Omental fat pad (tissue), 4 donors: Measurements from ENCODE around the gene NELFB. TPM values are rescaled to one million over a fixed set of nuclear protein-coding genes. Genes with fewer than 3 reads are reported as not detected.
A peak's percentile ranks its signal among the peaks of the same experiment; 100 is the strongest.

Experiments used
- ATAC-seq: fragments of 150-250 bp; one replicate; pipeline ENCODE4 v1.9.1; 2016; ENCODE audit warnings: mild to moderate bottlenecking, moderate library complexity; ENCODE audit not compliant: low FRiP score
- DNase-seq: peaks from one replicate; pipeline ENCODE4 v3.0.0-alpha.2; 2019; ENCODE audit warnings: low spot score
- total RNA-seq, 4 donors: library from RNA; depleted of rRNA; stranded (reverse); fragments of >200 nt; gene quantifications; one replicate each; pipeline ENCODE4 v1.1.0, GENCODE V29; 2016
- TF ChIP-seq, protein P1 (sequence below), 3 donors: fragments of 450-650 bp; IDR thresholded peaks; one replicate each; pipeline ENCODE4 v1.5.1; 2016 to 2017; ENCODE audit warnings: antibody characterized with exemption in 3 of 3, mild to moderate bottlenecking in 3 of 3, moderate library complexity in 2 of 3

The NELFB gene
- total RNA-seq, 4 donors from 2014 or later, result 22.2 to 42.8 (median 34.2) TPM

DNA sequence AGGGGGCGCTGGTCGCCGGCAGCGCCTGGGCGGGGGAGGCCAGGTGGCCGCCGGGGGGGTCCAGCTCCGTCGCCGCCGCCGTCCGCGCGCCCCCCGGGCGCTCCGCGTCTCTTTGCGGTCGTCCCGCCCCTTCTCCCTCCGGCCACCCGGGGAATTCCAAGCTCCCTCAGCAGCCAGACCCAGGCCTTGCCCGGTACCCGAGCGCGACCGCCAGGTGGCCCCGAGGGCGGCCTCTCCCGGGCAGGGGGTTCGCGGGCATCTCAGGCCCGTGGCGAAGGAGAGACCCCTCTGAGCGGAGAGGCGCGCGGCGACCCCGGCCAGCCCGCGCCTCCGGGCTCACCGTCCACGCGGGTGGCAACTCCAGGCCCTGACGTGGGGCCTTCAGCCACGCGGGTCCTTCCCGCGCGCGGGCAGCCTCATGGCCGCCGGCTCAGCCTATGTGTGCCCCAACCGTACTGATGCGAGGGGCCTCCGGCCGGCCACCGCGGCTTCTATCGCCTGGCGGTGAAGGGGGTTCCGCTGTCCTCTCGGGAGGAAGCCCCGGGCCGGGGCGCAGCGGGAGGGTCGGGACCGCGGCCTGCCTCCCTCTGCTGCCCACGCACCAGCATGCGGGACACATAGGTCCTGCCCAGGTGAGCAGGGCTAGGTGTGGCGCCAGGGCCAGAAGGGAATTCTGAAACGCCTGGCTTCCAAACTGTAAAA, 47.5 kb downstream of the NELFB start:
- DNase-seq (no peak), ATAC-seq (peak; percentile 12)
- TF ChIP-seq, protein P1, sequence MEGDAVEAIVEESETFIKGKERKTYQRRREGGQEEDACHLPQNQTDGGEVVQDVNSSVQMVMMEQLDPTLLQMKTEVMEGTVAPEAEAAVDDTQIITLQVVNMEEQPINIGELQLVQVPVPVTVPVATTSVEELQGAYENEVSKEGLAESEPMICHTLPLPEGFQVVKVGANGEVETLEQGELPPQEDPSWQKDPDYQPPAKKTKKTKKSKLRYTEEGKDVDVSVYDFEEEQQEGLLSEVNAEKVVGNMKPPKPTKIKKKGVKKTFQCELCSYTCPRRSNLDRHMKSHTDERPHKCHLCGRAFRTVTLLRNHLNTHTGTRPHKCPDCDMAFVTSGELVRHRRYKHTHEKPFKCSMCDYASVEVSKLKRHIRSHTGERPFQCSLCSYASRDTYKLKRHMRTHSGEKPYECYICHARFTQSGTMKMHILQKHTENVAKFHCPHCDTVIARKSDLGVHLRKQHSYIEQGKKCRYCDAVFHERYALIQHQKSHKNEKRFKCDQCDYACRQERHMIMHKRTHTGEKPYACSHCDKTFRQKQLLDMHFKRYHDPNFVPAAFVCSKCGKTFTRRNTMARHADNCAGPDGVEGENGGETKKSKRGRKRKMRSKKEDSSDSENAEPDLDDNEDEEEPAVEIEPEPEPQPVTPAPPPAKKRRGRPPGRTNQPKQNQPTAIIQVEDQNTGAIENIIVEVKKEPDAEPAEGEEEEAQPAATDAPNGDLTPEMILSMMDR (IDR thresholded peaks at IDR 0.05), result peak in 1 of 3 donors; percentile 52

DNA sequence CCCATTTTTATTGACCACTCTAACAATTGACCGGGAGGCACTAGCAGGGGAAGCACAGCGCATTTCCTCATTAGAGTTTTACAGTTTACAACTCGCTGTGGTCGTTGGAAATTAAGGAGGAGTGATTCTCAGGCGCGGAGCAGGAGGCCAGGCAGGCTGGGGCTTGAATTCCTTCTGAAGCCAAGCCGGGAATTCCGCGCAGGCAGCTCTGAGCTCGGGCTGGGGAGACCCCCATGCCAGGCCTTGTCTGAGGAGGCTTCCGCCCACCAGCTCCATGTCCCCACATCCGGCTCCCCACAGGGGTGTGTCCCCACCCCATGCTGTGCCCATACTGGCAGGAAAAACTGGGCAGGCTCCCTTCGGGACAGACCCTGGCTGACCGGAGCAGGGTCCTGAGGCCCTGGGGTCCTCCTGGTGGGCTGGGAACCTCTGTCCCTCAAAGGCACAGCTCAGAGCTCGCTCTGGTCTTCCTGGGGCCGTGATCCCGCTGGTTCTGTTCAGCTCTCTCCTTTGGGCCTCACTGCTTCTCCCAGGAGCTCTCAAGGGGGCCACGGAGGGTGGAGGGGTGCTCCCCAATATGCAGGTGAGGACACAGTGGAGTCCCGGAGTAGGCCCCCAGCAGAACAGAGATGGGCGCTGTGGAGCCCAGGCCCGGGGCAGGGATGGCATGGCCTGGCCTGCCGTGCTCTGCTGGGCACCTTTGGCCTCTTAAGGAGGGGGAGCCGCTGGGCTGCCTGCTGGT, 48.2 kb downstream of the NELFB start:
- TF ChIP-seq, protein P1 (IDR thresholded peaks at IDR 0.05), result no peak
- DNase-seq (no peak), ATAC-seq (no peak)

GRCh38 chr9:137303893-137304382, 48.8 kb downstream of the NELFB start:
- DNase-seq (no peak), ATAC-seq (no peak)
- TF ChIP-seq, protein P1 (IDR thresholded peaks at IDR 0.05), result no peak

DNA sequence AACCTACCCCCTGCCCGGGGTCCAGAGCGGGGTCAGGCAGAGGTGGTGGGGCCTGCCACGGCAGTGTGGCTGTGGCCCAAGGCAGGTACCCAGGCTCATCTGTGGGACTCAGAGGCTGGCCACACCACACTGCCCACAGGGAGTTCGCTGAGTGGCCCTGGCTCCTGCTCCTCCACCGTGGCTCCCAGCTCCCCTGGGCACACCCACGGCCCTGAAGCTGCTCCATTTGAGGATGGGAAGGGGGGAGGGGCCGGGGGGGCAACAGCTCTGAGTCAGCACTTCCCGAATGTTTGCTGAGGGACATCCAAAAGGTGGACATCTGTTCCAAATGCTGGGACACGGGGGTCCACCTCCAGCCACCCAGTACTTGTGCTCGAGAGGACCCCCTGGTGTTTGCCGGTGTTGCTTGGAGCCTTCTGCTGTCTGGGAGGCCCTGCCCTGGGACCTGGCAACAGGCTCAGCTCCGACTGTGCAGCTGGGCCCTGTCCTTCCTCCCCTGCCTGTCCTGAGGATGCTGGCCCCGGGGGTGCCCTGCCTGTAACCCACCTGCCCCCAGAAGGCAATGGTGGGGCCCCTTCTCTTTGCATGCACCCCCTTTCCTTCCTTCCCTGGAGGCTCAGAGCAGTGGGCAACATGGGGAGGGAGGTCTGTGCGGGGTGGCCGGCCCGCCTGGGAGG, 49.4 kb downstream of the NELFB start:
- no peak for ATAC-seq
- DNase-seq, result no peak
- TF ChIP-seq, protein P1 (IDR thresholded peaks at IDR 0.05), result no peak

- DNase-seq (no peak), ATAC-seq (no peak)
- TF ChIP-seq, protein P1 (IDR thresholded peaks at IDR 0.05), result no peak
Observed at GRCh38 chr9:137305060-137305797, 50.1 kb downstream of the NELFB start.

GRCh38 chr9:137305798-137306065, 50.6 kb downstream of the NELFB start:
- ATAC-seq, result no peak
- TF ChIP-seq, protein P1 (IDR thresholded peaks at IDR 0.05), result no peak

More at GRCh38 chr9:137305798-137306065, 50.6 kb downstream of the NELFB start:
- no peak for DNase-seq
